HG02798 (cell line): Measurements from ENCODE around the gene CHAT.

ENCODE experiments used
- ATAC-seq: cut with Tn5 transposase; IDR thresholded peaks from one replicate; pipeline ENCODE4 v1.9.1; 2021; ENCODE audit warnings: mild to moderate bottlenecking; ENCODE audit not compliant: unreplicated experiment, poor library complexity

CHAT gene

GRCh38 chr10:49613882-49614241, at the start of gene CHAT:
Gene CHAT (plus strand): TSS chr10:49614037. CDS start chr10:49614190, 153 bp downstream.
- ATAC-seq, result no peak

GRCh38 chr10:49564461-49565009, 49.3 kb upstream of the CHAT start:
- no peak for ATAC-seq

- ATAC-seq, result peak; percentile 9
Measured at GRCh38 chr10:49567810-49568209, 46.0 kb upstream of the CHAT start.

DNA sequence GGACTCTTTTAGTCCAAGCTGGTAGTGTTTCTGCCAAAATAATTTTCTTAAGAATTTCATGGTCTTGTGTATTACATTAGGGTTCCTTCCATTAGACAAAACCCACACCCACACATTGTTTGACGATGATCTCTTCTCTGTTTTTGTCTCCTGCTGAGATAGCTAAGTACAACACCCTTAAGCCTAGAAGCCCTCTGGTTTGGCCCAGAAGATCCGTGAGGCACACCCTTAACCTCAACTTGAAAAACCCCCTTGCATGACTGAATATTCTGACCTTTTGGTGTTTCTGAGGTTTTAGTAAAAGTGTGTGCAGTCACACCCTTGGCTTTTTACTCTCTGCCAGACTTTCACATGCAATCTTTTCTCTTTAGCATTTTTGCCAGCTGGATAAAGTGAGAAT, 45.6 kb upstream of the CHAT start:
- peak; percentile 79 for ATAC-seq

DNA sequence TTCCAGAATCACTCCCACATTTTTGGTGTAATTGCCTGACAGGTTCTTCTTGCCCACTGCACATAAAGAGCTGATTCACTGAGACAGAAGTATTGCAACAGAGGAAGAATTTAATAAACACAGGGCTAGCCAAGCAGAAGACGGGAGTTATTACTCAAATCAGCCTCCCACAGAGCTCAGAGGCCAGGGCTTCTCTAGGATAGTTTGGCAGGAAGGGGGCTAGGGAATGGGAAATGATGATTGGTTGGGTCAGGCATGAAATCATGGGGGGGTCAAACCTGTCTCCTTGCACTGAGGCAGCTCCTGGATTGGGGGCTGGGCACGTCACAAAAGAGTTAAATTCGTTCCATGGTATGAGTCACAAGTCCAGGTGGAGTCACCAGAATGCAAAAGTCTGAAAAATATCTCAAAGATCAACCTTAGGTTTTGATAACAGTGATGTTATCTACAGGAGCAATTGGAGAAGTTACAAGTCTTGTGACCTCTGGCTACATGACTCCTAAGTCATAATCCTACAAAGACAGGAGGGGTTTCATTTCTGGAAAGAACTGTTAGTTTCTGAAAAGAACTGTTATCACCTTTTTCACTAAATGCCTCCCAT, 44.7 kb upstream of the CHAT start:
- no peak for ATAC-seq

- no peak for ATAC-seq
Measured at GRCh38 chr10:49571388-49571787, 42.4 kb upstream of the CHAT start.

DNA sequence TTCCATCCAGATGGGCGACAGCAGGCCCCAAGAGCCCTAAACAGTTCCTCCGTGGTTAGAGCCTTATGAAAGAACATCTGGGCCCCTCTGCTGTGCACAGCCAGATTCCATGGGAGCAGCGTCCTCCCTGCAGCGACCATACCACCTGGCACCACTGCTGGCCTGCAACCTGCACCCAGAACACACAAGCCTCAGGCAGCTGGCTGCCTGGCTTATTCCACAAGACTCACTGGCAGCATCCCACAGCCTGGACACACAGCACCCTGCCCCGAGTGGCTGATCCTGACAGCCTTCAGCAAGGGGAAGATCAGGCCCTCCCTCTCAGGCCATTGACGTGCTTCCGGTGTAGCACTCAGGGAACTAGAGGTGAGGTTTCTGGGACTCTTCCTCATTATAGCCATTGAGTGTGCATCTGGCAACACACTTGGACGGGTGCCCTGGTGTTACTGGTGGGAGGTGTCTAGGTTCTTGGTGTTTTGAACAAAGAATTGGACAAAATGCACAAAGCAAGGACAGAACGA, 41.2 kb upstream of the CHAT start:
- no peak for ATAC-seq

DNA sequence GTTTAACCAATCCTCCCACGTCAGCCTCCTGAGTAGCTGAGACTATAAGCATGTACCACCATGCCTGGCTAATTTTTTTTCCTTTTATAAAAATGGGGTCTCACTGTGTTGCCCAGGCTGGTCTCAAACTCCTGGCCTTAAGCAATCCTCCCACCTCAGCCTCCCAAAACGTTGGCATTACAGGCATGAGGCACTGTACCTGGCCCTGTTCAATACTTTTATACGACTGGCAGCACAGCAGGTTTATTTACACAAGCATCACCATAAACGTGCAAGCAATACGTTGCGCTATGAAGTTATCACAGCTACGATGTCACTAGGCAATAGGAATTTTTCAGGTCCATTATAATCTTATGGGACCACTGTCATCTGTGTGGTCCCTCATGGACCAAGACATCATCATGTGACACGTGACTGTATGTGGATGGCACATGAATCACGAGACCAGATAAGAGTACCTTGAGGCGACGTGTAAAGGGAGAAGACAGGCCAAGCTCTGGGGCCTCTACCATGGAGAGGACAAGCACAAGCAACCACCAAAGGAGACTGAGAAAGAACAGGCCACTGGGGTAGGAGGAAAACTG, 38.3 kb upstream of the CHAT start:
- ATAC-seq, result no peak

DNA sequence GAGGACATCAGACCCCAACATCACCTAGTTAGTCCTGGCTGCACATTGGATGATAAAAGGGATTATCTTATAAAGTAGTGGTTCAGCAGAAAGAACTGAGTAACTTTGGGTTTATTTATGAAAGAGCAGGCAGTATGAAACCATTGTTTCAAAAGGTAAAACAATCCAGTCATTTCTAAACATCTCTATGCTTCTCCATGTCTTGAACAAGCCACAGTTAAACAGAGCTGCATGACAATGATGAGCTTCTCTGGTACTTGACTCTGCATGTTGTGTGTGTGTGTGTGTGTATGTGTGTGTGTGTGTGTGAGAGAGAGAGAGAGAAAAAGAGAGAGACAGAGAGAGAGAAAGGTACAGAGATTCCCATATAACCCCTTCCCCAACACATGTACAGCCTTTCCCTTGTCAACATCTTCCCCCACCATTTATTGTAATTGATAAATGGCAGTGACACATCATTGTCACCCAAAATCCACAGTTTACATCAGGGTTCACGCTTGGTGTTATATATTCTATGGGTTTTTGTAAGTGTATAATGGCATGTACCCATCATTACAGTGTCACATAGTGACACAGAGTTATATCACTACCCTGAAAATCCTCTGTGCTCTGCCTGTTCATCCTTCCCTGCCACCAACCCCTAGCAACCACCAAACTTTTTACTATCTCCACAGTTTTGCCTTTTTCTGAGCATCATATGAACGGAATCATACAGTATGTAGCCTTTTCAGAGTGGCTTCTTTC, 36.5 kb upstream of the CHAT start:
- no peak for ATAC-seq

GRCh38 chr10:49578392-49578791, 35.4 kb upstream of the CHAT start:
- no peak for ATAC-seq

DNA sequence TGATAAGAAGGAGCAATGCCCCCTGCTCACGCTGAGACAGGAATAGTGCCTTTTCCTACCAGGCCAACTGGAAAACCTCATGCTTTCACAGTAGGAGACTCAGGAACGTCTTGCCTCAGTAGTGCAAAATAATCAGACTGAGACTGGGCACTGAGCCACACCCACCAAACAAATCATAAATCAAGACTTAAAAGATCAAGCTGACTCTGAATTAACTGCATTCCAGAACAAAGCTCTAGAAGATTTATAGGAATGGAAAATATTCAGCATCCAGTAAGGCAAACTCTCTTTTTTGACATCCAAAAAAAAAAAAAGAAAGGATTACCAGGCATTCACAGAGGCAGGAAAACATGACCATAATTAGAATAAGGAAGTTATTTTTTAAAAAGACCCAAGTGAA, 34.2 kb upstream of the CHAT start:
- ATAC-seq, result no peak

- ATAC-seq, result no peak
Measured at GRCh38 chr10:49585387-49585786, 28.4 kb upstream of the CHAT start.

DNA sequence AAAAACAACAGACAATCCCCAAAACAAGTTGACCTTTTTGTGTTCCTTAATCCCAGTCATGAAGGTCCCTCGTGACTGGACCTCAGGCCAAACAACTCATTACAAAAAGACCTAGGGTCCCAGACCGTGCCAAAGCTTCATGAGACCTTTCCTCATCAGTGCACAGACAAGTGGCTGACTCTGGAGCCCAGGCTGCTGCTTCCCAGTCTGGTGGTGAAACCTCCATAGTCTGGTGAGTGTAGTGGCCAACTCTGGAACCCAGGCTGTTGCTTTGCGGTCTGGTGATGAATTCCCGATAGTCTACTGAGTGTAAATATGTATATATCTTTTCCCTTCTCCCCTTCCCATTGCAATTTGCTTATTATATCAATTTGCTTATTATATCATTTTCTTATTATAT, 25.9 kb upstream of the CHAT start:
- ATAC-seq, result no peak

GRCh38 chr10:49592726-49593563, 20.9 kb upstream of the CHAT start:
- peak; percentile 84 for ATAC-seq

DNA sequence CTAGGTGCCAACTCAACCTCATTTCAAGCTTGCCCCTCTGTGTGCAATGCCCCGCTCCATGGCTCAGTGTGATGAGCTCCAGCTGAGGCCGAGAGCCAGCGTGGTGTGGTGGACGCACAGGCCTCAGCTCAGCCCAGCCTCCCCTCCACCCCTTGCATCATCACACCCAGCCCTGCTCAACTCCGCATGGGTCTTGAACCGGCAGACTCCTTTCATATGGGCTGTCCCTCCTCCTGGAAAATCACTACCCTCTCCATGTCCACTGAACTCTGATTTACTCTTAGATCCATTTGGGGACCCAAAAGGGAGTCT, 20.3 kb upstream of the CHAT start:
- ATAC-seq, result no peak

DNA sequence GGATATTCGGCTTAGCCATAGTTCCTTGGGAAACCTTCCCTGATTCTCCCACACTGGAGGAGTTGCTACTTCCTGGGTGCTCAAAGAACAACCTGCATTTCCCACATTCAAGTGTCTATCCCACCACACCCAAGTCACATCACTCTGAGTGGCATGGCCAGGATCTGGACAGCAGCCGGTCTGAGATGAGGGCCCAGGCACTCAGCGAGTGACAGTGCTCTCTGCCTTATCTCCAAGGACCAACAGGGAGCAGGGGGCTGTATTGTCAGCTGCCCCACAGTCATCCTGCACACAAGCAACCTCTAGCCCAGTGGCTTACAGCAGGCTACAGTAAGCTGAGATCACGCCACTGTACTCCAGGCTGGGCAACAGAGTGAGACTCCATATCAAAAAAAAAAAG, 19.8 kb upstream of the CHAT start:
- ATAC-seq, result no peak

GRCh38 chr10:49594594-49594993, 19.2 kb upstream of the CHAT start:
- ATAC-seq, result no peak

- no peak for ATAC-seq
Measured at GRCh38 chr10:49595003-49595712, 18.7 kb upstream of the CHAT start.

GRCh38 chr10:49595713-49596492, 17.9 kb upstream of the CHAT start:
- ATAC-seq, result no peak
